GM21717 (cell line): ENCODE data around the gene SOSTDC1.
"Not testable (repeated sequence)": the region's sequence is repeated elsewhere in the genome, so short reads cannot be mapped to it uniquely, and the experiment has no call there.

Source experiments
- ATAC-seq: cut with Tn5 transposase; IDR thresholded peaks from one replicate; pipeline ENCODE4 v1.9.1; 2021; ENCODE audit warnings: mild to moderate bottlenecking, moderate library complexity; ENCODE audit not compliant: unreplicated experiment

Gene SOSTDC1, protein sequence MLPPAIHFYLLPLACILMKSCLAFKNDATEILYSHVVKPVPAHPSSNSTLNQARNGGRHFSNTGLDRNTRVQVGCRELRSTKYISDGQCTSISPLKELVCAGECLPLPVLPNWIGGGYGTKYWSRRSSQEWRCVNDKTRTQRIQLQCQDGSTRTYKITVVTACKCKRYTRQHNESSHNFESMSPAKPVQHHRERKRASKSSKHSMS

DNA sequence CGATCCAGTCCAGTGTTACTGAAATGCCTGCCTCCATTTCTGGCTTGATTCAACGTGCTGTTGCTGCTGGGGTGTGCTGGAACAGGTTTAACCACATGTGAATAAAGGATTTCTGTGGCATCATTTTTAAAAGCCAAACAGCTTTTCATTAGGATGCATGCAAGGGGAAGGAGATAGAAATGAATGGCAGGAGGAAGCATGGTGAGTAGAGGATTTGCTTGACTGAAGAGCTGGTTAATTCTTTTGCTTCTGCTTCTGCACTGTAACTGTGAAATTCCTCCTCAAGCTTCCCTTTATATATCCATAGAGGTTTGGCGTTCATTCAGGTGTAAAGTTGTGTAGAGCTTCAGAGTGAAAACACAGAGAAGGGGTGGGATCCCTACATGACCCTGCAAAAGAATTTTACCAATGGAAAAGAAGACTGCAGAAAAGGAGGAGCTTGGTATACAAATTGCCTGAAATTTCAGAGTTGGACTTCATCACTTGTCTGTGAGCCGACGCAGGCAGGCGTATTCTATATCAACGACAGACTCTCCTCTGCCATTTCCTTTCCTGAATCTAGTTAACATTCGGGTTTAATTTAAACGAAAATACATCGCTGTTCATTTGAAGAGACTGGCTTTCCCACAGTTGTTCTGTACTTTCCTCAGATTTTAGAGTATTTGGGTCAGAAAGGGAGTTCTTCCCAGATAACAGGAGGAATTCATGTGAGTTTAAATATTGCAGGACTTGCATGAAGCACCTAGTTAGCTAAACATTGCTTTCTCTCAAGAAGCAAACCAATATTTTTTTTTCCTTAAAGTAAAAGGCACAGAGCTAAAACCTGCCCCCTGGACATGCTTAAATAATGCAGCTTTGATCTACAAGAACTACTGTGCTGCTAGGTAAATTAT, at the start of gene SOSTDC1:
SOSTDC1 (minus strand) TSS at position 270 of the 893 bp plus-strand sequence; CDS start at position 200, 70 bp downstream.
- no peak for ATAC-seq

DNA sequence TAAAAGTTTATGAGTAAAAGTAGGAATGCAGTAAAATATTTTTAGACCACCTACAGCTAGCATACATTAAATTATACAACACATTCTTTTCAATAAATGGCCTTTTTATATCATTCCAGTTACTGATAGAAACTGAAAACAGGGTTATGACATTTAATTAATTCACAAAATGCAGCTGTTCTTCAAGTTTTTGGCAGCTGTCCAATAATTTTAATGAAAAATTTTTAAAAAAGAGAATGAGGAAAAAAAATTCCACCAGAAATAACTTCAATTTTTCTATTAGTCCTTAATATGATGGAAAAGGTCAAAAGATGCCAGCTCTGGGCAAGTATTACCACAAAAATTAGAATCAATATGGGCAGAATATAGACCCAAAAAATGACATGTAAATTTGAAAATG, 49.2 kb upstream of the SOSTDC1 start:
- ATAC-seq = no peak

DNA sequence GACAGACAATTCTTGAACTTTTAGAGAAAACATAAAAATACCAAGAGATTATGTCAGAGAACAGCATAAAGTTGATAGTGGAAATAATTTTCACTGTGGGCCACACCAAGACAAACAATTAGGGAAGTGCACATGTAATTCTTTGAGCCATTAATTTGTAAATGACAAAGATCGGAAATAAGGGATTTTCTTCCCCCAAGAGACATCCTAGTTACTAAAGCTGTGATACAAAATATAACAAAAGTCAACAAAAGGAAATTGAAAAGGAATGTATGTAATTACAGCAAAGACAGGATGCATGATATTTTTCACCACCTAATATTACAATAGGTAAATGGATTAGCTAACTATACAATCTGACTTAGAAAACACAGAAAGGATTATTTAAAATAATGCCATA, 48.7 kb upstream of the SOSTDC1 start:
- ATAC-seq = no peak

DNA sequence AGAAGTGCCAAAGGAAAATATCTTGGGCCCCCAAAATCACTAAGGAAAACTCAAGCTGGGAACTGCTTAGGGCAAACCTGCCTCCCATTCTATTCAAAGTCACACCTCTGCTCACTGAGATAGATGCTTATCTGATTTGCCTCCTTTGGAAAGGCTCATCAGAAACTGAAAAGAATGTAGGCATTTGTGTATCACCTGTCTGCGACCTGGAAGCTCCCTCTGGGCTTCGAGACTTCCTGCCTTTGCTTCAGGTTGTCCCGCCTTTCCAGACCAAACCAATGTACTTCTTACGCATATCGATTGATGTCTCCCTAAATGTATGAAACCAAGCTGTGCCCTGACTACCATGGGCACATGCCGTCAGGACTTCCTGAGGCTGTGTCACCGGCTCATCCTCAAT, 46.6 kb upstream of the SOSTDC1 start:
- no peak for ATAC-seq

DNA sequence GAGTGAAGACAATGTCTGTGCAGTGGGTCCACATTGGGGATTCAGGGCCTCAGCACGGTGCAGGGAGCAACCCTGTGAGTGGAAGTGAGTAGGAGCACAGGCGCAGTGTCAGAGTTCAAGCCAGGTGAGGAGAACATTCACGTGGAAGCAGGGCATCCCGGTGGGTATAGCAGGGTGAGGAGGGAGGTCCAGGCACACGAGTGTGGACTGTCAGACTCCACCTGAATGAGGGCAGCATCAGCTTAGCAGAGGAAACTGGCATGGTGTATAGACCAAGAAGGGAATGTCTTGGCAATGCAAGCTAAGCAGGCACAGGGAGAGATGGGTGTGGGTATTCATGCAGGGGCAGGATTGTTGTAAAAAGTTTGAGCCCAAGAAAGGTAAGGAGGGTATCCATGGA, 45.8 kb upstream of the SOSTDC1 start:
- no peak for ATAC-seq

DNA sequence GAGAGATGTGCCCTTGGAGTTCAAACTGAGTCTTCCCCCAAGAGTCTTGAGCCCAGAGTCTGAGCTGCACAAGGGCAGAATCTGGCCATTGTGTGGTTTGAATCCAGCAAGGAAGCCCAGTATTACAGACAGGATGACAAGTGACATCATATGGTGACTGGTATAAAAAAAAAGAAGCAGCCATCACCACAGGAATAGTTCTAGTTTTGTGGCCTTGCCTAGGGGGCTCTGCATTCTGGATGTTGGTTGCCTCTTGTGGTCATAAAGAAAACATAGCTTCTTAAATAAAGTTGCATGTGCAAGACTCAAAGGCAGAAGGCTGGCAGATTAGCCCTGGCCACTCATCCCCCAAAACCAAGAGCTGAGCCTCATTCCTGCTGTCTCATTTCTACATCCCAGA, 44.3 kb upstream of the SOSTDC1 start:
- ATAC-seq = no peak

DNA sequence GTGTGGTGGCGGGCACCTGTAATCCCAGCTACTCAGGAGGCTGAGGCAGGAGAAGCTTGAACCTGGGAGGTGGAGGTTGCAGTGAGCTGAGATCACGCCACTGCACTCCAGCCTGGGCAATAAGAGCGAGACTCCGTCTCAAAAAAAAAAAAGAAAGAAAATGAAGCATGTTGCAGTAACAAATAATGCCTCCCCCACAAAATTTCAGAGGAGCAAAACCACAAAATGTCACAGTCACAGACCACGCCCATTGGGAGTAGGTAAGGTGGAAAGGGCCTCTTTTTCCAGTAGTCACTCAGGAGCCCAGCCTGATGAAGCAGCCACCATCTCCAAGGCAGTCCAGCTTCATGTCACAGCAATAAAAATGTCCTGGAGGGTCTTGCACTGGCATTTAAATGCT, 40.9 kb upstream of the SOSTDC1 start:
- ATAC-seq = not testable (repeated sequence)

DNA sequence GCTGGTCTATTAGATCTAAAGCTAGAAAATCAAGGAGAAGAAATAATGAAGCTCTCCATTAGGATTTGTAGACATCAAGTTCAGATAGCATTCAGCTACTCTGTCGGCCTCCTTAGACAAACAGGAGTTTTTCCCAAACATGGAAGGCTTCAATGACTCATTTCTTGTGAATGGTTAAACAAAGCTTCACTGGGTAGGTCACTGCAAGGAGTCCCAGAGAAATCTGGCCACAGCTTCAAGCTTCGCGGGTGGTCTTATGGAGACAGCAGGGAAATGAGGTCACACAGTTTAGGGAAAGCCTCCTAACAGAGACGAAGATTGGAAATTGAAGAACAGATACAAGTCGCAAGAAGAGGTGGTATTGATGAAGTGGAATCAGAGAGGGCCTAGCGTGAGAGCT, 38.5 kb upstream of the SOSTDC1 start:
- ATAC-seq = no peak

DNA sequence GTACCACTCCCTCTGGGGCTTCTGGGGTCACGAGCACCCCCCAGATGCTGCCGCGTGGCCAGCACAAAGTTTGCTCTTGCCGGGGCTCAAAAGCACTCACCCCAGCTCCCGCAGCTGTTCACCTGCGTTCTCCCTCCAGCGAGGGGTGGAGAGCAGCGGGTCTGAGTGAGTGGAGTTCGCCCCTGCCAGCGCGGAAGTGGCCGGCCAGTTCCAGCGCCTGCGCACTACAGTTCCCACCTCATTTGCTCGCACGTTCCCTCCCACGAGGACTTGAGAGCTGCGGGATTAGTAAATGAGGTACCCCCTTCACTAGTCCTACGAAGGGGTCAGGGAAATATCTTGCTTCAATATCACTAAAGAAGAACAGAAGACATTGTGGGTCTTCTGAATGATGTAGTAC, 36.8 kb upstream of the SOSTDC1 start:
- no peak for ATAC-seq

DNA sequence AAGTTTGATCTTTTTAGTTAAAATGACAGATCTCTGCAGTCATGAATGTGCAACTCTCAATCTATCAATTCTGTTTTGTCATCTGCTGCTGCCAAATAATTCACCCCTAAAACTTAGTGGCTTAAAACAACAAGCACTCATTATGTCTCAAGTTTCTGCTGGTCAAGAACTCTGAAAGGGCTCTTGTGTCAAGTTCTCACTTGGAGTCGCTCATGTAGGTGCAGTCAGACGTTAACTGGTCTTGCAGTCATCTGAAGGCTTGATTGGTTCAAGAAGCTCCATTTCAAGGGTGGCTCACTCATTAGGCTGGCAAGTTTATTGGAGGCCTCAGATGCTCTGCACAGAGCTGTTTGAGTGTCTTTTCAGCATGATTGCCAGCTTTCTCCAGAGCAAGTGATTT, 32.6 kb upstream of the SOSTDC1 start:
- ATAC-seq = no peak

DNA sequence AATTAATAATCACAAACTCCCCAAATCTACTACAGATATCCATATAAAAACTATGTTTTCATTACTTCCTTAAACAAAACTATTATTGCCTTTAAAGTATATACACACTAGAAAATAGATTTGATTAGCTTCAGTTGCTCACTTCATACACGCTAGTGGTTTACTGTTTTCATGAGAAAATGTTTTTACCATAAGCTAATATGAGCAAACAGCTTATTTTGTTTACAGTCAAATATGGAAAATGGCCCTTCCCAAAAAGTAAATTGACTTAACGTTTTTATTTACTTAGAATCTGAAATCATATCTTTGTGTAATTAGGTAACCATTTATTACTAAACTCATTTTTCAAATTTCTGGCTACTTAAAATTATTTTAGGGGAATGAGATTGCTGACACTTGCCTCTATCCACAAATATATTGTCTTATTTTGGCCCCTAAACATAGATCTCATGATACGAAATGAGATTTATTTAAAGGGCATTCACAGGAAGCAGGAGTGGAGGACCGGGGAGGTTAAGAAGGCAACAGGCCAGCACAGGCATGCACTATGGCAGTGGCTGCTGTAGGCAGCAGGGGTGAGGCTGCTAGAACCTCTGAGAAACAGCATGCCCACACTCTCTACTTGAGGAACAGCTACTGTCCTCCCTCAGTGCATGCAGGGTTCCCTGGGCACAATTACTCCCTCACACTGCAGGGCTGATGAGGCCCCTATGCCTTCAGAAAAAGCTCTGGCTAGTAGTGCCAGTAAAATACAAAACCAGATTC, 29.6 kb upstream of the SOSTDC1 start:
- ATAC-seq = no peak

DNA sequence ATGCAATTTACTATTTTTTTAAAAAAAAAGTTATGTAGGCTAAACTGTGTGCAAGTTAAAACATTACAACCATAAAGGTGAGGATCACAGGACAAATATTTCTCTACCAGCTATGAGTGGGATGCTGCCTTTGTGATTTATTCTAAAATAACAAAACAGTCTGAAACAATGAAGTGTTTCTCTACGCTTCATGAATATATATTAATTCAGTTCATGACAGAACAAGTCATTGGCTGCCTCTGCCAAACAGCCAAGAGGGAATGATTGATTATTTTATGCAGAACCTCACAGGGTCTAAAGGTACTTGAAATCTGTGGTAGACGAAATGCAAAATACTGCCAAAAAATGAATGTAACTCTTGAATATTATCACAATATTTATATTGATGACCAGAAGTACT, 29.0 kb upstream of the SOSTDC1 start:
- no peak for ATAC-seq

DNA sequence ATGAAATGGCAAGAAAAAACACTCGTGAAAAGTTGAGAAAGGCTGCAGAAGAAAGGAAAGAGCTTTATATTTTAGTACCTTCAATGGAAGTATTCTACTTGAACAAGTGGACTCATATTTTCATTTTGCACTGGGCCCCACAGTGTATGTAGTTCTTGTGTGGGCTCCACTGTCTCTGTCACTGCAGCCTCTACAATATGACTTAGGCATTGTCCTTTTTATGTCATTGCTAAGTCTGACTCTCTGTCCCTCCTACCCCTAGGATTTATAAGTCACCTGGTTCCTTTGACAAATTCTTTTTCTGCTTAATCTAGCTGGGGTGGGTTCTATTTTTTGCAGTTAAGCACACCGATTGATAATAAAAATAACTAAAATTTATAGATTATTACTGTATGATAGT, 27.7 kb upstream of the SOSTDC1 start:
- no peak for ATAC-seq

DNA sequence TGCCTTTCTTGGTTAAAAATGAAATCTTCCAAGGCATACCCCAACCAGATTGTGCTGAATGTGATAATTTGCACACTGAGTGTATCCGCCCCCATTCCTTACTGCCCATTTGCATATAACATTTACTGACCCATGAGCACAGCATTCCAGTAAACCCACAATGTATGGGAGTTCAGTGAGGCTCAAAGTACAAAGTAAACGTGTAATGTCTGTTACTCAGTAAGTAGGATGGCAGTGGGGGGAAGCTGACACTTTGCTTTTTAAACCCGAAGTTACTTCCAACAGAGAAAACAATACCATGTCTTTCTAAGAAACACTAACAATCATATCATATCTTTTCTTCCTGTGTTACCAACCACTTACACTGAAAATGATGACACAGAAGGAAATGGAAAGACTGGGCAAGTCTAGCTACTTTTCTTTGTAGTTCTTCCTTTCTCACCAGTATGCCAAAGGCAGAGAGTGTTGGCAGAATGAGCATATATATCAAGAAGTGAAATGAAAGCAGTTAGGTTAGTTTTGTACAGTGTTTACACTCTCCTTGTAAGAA, 27.1 kb upstream of the SOSTDC1 start:
- ATAC-seq = no peak

DNA sequence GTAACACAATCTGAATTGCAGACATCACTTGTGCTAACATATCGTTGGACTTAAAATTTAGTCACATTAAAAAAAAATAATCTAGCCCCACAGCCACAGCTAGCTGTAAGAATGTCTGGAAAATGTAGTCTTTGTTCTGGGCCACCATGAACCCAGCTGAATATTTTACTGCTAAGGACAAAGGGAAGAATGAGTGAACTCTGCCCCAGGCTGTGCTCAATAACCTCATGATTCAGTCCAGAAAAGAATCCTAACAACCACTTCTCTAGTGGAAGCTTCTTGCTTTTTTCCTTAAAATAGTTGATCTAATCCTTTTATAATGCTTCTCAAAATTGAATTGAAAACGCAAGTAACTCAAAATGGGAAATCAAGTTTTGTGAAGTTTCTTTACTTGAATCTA, 25.6 kb upstream of the SOSTDC1 start:
- ATAC-seq = no peak

DNA sequence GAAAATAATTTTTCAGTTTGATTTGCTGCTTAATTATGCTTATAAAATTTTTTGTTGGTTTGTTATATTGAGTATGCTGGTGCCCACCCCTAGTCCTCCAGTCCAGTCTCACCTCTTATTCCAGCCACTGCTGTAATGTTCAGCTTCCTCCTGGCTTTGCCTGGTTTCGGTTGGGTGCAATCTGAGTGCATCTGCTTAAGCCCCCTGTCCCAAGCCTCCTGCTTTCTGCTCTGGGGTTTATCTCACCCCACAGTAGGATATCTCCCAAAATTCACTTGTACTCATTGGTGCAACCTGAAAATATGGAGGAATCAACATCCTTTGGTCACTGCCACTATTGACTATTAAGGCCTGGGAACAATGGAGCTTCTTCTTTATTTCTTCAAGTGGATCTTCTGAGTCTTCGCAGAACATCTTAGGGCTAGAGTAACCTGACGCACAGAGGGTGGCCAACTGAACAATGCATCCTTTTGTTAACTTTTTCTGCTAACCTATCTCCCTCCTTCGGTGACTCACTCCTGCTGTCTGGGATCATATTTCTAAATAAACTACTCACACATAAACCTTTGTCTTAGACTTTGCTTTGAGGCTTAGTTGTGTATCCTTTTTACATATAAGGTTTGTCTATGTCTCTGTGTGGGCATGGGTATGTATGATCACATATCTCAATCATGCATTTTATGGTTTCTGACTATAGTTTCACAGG, 19.1 kb upstream of the SOSTDC1 start:
- ATAC-seq = no peak

DNA sequence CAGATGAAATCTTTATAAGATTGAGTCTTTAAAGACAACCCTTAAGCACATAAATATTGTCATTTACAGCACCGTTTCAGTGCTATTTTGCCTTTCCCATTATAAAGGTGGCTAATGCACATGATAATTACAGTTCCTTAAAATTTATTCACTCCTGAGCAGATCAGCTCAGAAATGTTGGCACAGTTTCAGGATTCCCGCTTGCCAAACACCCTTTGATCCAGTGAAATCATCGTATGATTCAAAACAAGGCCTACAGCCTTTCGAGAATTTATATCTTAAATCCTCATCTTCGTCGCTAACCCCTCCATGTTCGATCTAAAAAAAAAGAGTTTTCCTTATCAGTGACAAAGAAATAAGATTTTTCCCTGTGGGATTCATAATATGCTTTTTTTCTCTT, 14.1 kb upstream of the SOSTDC1 start:
- ATAC-seq = no peak

DNA sequence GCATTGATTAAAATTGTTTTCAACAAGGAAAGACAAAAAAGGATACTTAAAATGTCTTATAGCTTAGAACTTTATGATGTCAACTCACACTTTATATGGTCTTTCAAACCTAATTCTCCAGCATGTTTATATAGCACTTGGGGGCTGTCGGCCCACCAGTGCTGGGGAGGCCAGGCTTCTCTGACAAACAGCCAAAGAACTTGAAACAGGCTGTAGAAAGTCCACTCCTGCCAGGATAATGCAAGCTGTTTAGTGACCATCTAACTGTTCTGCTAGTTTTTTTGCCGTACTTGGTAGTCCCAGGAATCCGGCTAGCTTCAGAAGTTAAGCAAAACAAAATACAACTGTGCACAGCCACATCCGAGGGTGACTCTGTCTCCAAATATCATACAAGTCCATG, 13.6 kb upstream of the SOSTDC1 start:
- no peak for ATAC-seq

DNA sequence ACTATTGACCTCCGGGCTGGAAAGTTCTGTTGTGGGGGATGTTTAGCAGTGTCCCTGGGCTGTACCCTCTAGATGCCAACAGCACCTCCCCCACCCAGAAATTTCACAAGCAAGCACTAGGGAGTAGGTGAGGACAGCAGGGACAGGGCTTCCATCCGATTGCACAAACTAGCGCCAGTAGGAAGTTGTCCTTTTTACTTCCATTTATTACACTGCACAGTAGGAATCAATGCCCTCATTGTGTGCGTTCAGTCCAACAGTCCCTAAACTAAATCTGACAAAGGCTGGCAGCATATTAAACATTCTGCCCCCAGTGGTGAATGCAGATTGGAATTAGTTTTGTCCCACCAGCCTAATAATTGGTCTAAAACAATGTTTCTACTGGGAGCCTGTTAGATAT, 6.4 kb upstream of the SOSTDC1 start:
- ATAC-seq = no peak

DNA sequence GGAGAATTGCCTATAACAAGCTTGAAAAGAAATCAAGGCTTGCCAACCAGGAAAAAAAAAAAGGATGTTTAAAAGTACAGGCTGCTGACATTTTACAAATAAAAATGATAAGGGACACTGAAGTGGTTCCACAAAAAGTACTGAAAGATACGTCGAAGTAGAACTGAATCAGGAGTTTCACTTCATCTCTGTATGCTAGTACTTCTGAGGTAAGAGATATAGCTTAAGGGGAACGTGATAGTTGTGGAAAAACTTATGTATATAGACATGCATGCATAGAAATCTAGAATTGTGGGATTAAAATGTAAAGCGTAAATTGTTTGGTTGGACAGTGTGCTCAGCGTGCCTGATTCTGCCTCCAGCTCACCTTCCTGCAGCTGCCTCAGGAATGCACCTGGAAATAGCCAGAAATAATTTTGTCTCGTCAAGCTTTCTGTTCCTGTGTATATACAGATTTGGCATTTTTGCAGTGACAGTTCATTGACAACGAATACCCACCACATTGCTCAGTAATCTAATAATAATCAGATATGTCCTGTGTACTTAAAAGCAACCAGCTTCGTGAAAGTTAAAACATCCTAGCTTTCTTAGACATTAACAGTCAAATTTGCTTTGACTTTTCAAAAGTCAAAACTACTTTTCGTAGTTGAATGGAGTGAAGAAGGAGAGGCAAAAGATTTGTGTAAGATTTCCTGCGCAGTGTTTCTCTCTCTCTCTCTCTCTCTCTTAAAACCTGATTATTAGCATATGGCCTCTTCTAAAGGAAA, 1.4 kb downstream of the SOSTDC1 start:
- no peak for ATAC-seq
